Endothelial cell of umbilical vein (primary cell): Measurements from ENCODE around the gene COL18A1. TPM values are rescaled to one million over a fixed set of nuclear protein-coding genes. Genes with fewer than 3 reads are reported as not detected.

Experiments
- BruUV-seq: library from RNA; stranded (reverse); fragments of 400-500 nt; replicated peaks from 2 replicates; lab custom pipeline; 2021; lab: Mats Ljungman, UMichigan
- CTCF ChIA-PET: fragments of 300-600, 350-600 bp; sonication (Branson Sonifier 250); formaldehyde crosslinking; loops from one replicate; lab custom pipeline; 2021; ENCODE audit warnings: antibody characterized with exemption, inconsistent platforms; lab: Charles Lee
- POLR2A ChIA-PET: fragments of 300-600, 350-600 bp; sonication (Branson Sonifier 250); formaldehyde crosslinking; loops from one replicate; lab custom pipeline; 2021; ENCODE audit warnings: antibody characterized with exemption, inconsistent platforms; lab: Charles Lee
- DNase-seq: peaks from one replicate; pipeline ENCODE4 v3.0.0-alpha.2; 2011; ENCODE audit warnings: low read depth, low spot score
- FAIRE-seq: peaks from 2 replicates; lab custom pipeline; 2011; peaks lifted over from hg19 to GRCh38; lab: Jason Lieb, UNC
- H2AFZ ChIP-seq: 2 replicates; pipeline ENCODE4 v1.6.0; 2012; ENCODE audit warnings: low read depth, low read length, control low read depth, inconsistent platforms
- H3K27ac ChIP-seq: 2 replicates; pipeline ENCODE4 v1.5.1; 2011; ENCODE audit warnings: low read depth, mild to moderate bottlenecking, control low read depth, low read length, moderate library complexity; ENCODE audit not compliant: insufficient read depth
- H3K27me3 ChIP-seq, 2 experiments: 2 replicates each; pipeline versions ENCODE4 v1.6.0 to v1.6.1; 2011; ENCODE audit warnings: low read length in 2 of 2, mixed read lengths in 1 of 2; ENCODE audit not compliant: control insufficient read depth in 2 of 2, insufficient read depth in 2 of 2
- H3K36me3 ChIP-seq, 2 experiments: 2 replicates in 1 of 2; 3 replicates in 1 of 2; pipeline ENCODE4 v1.5.1; 2011; ENCODE audit warnings: low read length in 2 of 2, mild to moderate bottlenecking in 1 of 2, moderate library complexity in 1 of 2; ENCODE audit not compliant: control insufficient read depth in 2 of 2, insufficient read depth in 2 of 2; ENCODE audit errors: extremely low read depth in 1 of 2
- H3K4me1 ChIP-seq: 3 replicates; pipeline ENCODE4 v1.5.1; 2011; ENCODE audit warnings: mild to moderate bottlenecking, low read length; ENCODE audit not compliant: control insufficient read depth, insufficient read depth; ENCODE audit errors: extremely low read depth
- H3K4me2 ChIP-seq: 2 replicates; pipeline ENCODE4 v1.6.1; 2011; ENCODE audit warnings: low read length, control low read depth, mixed read lengths; ENCODE audit not compliant: insufficient read depth
- H3K4me3 ChIP-seq, 3 experiments: fragments of 200-600 bp in 1 of 3; sonication (generic), shearing (Covaris generic) in 1 of 3; replicated peaks in 1 of 3; 2 replicates each; pipeline ENCODE4 v1.5.1; 2011 to 2016; ENCODE audit warnings: control low read depth in 3 of 3, low read length in 3 of 3, mild to moderate bottlenecking in 2 of 3, inconsistent platforms in 1 of 3, low read depth in 1 of 3, moderate library complexity in 1 of 3; ENCODE audit not compliant: insufficient read depth in 1 of 3
- H3K79me2 ChIP-seq: 2 replicates; pipeline ENCODE4 v1.6.0; 2012; ENCODE audit warnings: low read length, inconsistent platforms; ENCODE audit not compliant: control insufficient read depth, insufficient read depth
- H3K9ac ChIP-seq: replicated peaks from 2 replicates; pipeline ENCODE3; 2011; ENCODE audit warnings: low read length, control low read depth; ENCODE audit not compliant: insufficient read depth; ENCODE audit errors: extremely low read depth
- H3K9me1 ChIP-seq: replicated peaks from 3 replicates; pipeline ENCODE4 v1.6.0; 2011; ENCODE audit warnings: mild to moderate bottlenecking, low read length; ENCODE audit not compliant: control insufficient read depth, insufficient read depth; ENCODE audit errors: extremely low read depth
- H3K9me3 ChIP-seq: replicated peaks from 2 replicates; pipeline ENCODE4 v1.5.1; 2012; ENCODE audit warnings: low read length, inconsistent platforms; ENCODE audit not compliant: control insufficient read depth, insufficient read depth
- H4K20me1 ChIP-seq: replicated peaks from 2 replicates; pipeline ENCODE3; 2011; ENCODE audit warnings: mild to moderate bottlenecking, low read length; ENCODE audit not compliant: control insufficient read depth, insufficient read depth; ENCODE audit errors: extremely low read depth
- EZH2 ChIP-seq: IDR thresholded peaks from 2 replicates; pipeline ENCODE4 v1.6.1; 2012; ENCODE audit warnings: borderline replicate concordance, low read depth, mild to moderate bottlenecking, moderate library complexity, low read length, inconsistent platforms; ENCODE audit not compliant: severe bottlenecking
- FOS ChIP-seq: IDR thresholded peaks from 2 replicates; pipeline ENCODE4 v1.6.1; 2011; ENCODE audit warnings: mild to moderate bottlenecking, low read length, moderate library complexity, borderline replicate concordance; ENCODE audit not compliant: insufficient read depth
- GATA2 ChIP-seq: IDR thresholded peaks from 2 replicates; pipeline ENCODE4 v1.7.0; 2011; ENCODE audit warnings: low read depth, mild to moderate bottlenecking, moderate library complexity, mixed read lengths, low read length; ENCODE audit not compliant: insufficient read length, insufficient read depth
- JUN ChIP-seq: IDR thresholded peaks from 2 replicates; pipeline ENCODE4 v1.6.1; 2011; ENCODE audit warnings: borderline replicate concordance, low read depth; ENCODE audit not compliant: insufficient read length, insufficient read depth
- MAX ChIP-seq: IDR thresholded peaks from 2 replicates; pipeline ENCODE4 v1.6.1; 2011; ENCODE audit not compliant: insufficient read depth, insufficient read length
- MYC ChIP-seq: IDR thresholded peaks from one replicate; pipeline ENCODE4 v1.6.1; 2011; ENCODE audit warnings: mild to moderate bottlenecking, low read depth, low read length
- POLR2A ChIP-seq: IDR thresholded peaks from 2 replicates; pipeline ENCODE4 v1.6.1; 2012; ENCODE audit warnings: low read depth, mild to moderate bottlenecking, control low read depth, low read length
- POLR2AphosphoS5 ChIP-seq: IDR thresholded peaks from 2 replicates; pipeline ENCODE4 v1.6.1; 2012; ENCODE audit warnings: low read depth, mild to moderate bottlenecking, control low read depth, low read length, moderate library complexity; ENCODE audit not compliant: insufficient read depth
- dilution Hi-C: fragments of 300-500 bp; cut with MboI; formaldehyde crosslinking; loops from one replicate; pipeline ENCODE4 v1.15.0; 2019; ENCODE audit warnings: low sequenced_read_pairs; ENCODE audit not compliant: extremely low pct_ligation_motif_present
- intact Hi-C: fragments of 100-400 bp; cut with micrococcal nuclease; formaldehyde crosslinking; loops from one replicate; pipeline ENCODE4 v1.10.0; 2022
- polyA plus RNA-seq, 4 experiments: library from polyadenylated mRNA; depleted of rRNA in 3 of 4; stranded (reverse) in 3 of 4; unstranded in 1 of 4; fragments of >200 nt; gene quantifications; 2 replicates each; pipeline versions ENCODE4 v1.2.1 to v1.2.3, GENCODE V29; 2011 to 2012; ENCODE audit warnings: missing spikeins in 1 of 4
- total RNA-seq: library from RNA; stranded (reverse); gene quantifications from 2 replicates; pipeline ENCODE4 v1.2.3, GENCODE V29; 2021
- TF ChIP-seq, protein P1 (sequence below), 2 donors: IDR thresholded peaks; 1 replicate in 1 of 2; 2 replicates in 1 of 2; pipeline ENCODE4 v1.5.1; 2011; ENCODE audit warnings: low read length in 2 of 2, mild to moderate bottlenecking in 2 of 2, moderate library complexity in 2 of 2, control low read depth in 1 of 2, inconsistent platforms in 1 of 2, low read depth in 1 of 2; ENCODE audit not compliant: insufficient read depth in 1 of 2; ENCODE audit errors: extremely low read depth in 1 of 2

The COL18A1 gene
- total and polyA plus RNA-seq, 2 donors (not counting 3 experiments of a cell fraction or from before 2014, with no cell fraction given): 198 to 252 TPM

- no TSS peak for BruUV-seq
- Histone ChIP-seq H3K9ac (no peak overlapping the region), H3K36me3 (no peaks in the 10 kb centered on the region), H4K20me1 (no peaks in the 10 kb centered on the region), H3K27me3 (peaks cover 0 to 1% of the 10 kb centered on the region in 2 experiments), H3K9me1 (no peaks in the 10 kb centered on the region), H3K4me1 (no peaks in the 10 kb centered on the region), H3K4me2 (no peak overlapping the region), H2AFZ (no peak overlapping the region), H3K9me3 (no peaks in the 10 kb centered on the region), H3K4me3 (no peak overlapping the region), H3K27ac (no peak overlapping the region), H3K79me2 (no peaks in the 10 kb centered on the region)
- ChIA-PET POLR2A (no interaction called here), CTCF (no interaction called here)
- no peak for FAIRE-seq
- TF ChIP-seq POLR2A: no peak
- no peak for TF ChIP-seq POLR2AphosphoS5
- DNase-seq: no peak
- intact Hi-C loops (no loop called here), dilution Hi-C loops (no loop called here)
These were observed 25.6 kb upstream of the COL18A1 start for GRCh38 chr21:45379171-45379900.

DNA sequence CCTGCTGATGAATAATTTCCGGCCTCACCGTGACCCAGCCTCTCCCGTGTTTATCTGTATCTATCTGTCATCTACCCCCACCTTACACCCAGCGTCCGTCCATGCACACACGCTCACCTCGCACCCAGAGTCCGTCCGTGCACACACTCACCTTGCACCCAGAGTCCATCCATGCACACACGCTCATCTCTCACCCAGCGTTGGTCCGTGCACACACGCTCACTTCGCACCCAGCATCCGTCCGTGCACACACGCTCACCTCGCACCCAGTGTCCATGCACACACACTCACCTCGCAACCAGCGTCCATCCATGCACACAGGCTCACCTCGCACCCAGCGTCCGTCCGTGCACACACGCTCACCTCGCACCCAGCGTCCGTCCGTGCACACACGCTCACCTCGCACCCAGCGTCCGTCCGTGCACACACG is 25.0 kb upstream of the COL18A1 start:
- no peaks in the 10 kb centered on the region for H3K4me1 ChIP-seq
- H3K9ac ChIP-seq: no peak overlapping the region
- H2AFZ ChIP-seq: no peak overlapping the region
- no TSS peak for BruUV-seq
- ChIA-PET POLR2A (no interaction called here), CTCF (no interaction called here)
- H3K27ac ChIP-seq: no peak overlapping the region
- H3K4me3 ChIP-seq: no peak overlapping the region
- intact Hi-C loops: no loop called here
- H3K9me3 ChIP-seq: no peaks in the 10 kb centered on the region
- dilution Hi-C loops: no loop called here
- H4K20me1 ChIP-seq: no peaks in the 10 kb centered on the region
- H3K27me3 ChIP-seq: peaks cover 0 to 1% of the 10 kb centered on the region in 2 experiments
- H3K9me1 ChIP-seq: no peaks in the 10 kb centered on the region
- no peak for DNase-seq
- no peaks in the 10 kb centered on the region for H3K36me3 ChIP-seq
- no peaks in the 10 kb centered on the region for H3K79me2 ChIP-seq
- TF ChIP-seq, protein P1, sequence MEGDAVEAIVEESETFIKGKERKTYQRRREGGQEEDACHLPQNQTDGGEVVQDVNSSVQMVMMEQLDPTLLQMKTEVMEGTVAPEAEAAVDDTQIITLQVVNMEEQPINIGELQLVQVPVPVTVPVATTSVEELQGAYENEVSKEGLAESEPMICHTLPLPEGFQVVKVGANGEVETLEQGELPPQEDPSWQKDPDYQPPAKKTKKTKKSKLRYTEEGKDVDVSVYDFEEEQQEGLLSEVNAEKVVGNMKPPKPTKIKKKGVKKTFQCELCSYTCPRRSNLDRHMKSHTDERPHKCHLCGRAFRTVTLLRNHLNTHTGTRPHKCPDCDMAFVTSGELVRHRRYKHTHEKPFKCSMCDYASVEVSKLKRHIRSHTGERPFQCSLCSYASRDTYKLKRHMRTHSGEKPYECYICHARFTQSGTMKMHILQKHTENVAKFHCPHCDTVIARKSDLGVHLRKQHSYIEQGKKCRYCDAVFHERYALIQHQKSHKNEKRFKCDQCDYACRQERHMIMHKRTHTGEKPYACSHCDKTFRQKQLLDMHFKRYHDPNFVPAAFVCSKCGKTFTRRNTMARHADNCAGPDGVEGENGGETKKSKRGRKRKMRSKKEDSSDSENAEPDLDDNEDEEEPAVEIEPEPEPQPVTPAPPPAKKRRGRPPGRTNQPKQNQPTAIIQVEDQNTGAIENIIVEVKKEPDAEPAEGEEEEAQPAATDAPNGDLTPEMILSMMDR (IDR thresholded peaks at IDR 0.05; ENCODE audit: extremely low read depth in 1 of 2, insufficient read depth in 1 of 2, low read depth in 1 of 2, low read length in 2 of 2): no peak
- TF ChIP-seq MYC (no peak), GATA2 (no peak), EZH2 (no peak), POLR2AphosphoS5 (no peak), JUN (no peak), MAX (no peak), FOS (no peak), POLR2A (no peak)
- FAIRE-seq: no peak
- no peak overlapping the region for H3K4me2 ChIP-seq
